GM19397 (cell line): Measurements from ENCODE around the gene MYCBP2.
"Not testable (repeated sequence)": the region's sequence is repeated elsewhere in the genome, so short reads cannot be mapped to it uniquely, and the experiment has no call there.

Source experiments
- ATAC-seq: cut with Tn5 transposase; IDR thresholded peaks from one replicate; pipeline ENCODE4 v1.9.1; 2021; ENCODE audit warnings: mild to moderate bottlenecking, moderate library complexity; ENCODE audit not compliant: unreplicated experiment

Gene MYCBP2

GRCh38 chr13:77326905-77327604 lies at the start of gene MYCBP2:
TSS of gene MYCBP2 (minus strand) at chr13:77327094. CDS start at chr13:77326775, 319 bp downstream.
- peak; percentile 59 for ATAC-seq

GRCh38 chr13:77375560-77376108 lies 48.7 kb upstream of the MYCBP2 start:
- no peak for ATAC-seq

GRCh38 chr13:77374786-77375185 lies 47.9 kb upstream of the MYCBP2 start:
- ATAC-seq: no peak

GRCh38 chr13:77374339-77374738 lies 47.4 kb upstream of the MYCBP2 start:
- ATAC-seq: no peak

GRCh38 chr13:77373502-77373901 lies 46.6 kb upstream of the MYCBP2 start:
- ATAC-seq: no peak

GRCh38 chr13:77372275-77372674 lies 45.4 kb upstream of the MYCBP2 start:
- ATAC-seq: no peak

- ATAC-seq: no peak
Observed at GRCh38 chr13:77370888-77371287, 44.0 kb upstream of the MYCBP2 start.

- ATAC-seq: no peak
Observed at GRCh38 chr13:77362166-77362565, 35.3 kb upstream of the MYCBP2 start.

- ATAC-seq: peak; percentile 53
Observed at GRCh38 chr13:77360032-77360685, 33.3 kb upstream of the MYCBP2 start.

- no peak for ATAC-seq
Observed at GRCh38 chr13:77359171-77359570, 32.3 kb upstream of the MYCBP2 start.

- no peak for ATAC-seq
Observed at GRCh38 chr13:77358001-77358400, 31.1 kb upstream of the MYCBP2 start.

- ATAC-seq: no peak
Observed at GRCh38 chr13:77356155-77356554, 29.3 kb upstream of the MYCBP2 start.

- no peak for ATAC-seq
Observed at GRCh38 chr13:77353995-77354394, 27.1 kb upstream of the MYCBP2 start.

- ATAC-seq: no peak
Observed at GRCh38 chr13:77351315-77351714, 24.4 kb upstream of the MYCBP2 start.

- ATAC-seq: no peak
Observed at GRCh38 chr13:77350811-77351210, 23.9 kb upstream of the MYCBP2 start.

- no peak for ATAC-seq
Observed at GRCh38 chr13:77349365-77349764, 22.5 kb upstream of the MYCBP2 start.

- ATAC-seq: not testable (repeated sequence)
Observed at GRCh38 chr13:77347351-77347750, 20.5 kb upstream of the MYCBP2 start.

GRCh38 chr13:77345150-77345780 lies 18.4 kb upstream of the MYCBP2 start:
- peak; percentile 51 for ATAC-seq

GRCh38 chr13:77343841-77344240 lies 16.9 kb upstream of the MYCBP2 start:
- ATAC-seq: no peak

- peak; percentile 58 for ATAC-seq
Observed at GRCh38 chr13:77339408-77339807, 12.5 kb upstream of the MYCBP2 start.

GRCh38 chr13:77338961-77339401 lies 12.1 kb upstream of the MYCBP2 start:
- ATAC-seq: peak; percentile 62

GRCh38 chr13:77338329-77338728 lies 11.4 kb upstream of the MYCBP2 start:
- ATAC-seq: peak; percentile 29
